GM21528 (cell line): ENCODE measurements around the gene PLEKHM1.

ENCODE experiments used
- ATAC-seq: cut with Tn5 transposase; IDR thresholded peaks from one replicate; pipeline ENCODE4 v1.9.1; 2021; ENCODE audit warnings: mild to moderate bottlenecking, moderate library complexity; ENCODE audit not compliant: unreplicated experiment, low FRiP score

The PLEKHM1 gene

GRCh38 chr17:45405250-45406086, 85.1 kb downstream of the PLEKHM1 start:
- ATAC-seq, result no peak

GRCh38 chr17:45404870-45405249, 85.7 kb downstream of the PLEKHM1 start:
- no peak for ATAC-seq

GRCh38 chr17:45403906-45404490, 86.5 kb downstream of the PLEKHM1 start:
- no peak for ATAC-seq

GRCh38 chr17:45402916-45403315, 87.6 kb downstream of the PLEKHM1 start:
- no peak for ATAC-seq

- no peak for ATAC-seq
Measured at GRCh38 chr17:45398800-45399199, 91.7 kb downstream of the PLEKHM1 start.

DNA sequence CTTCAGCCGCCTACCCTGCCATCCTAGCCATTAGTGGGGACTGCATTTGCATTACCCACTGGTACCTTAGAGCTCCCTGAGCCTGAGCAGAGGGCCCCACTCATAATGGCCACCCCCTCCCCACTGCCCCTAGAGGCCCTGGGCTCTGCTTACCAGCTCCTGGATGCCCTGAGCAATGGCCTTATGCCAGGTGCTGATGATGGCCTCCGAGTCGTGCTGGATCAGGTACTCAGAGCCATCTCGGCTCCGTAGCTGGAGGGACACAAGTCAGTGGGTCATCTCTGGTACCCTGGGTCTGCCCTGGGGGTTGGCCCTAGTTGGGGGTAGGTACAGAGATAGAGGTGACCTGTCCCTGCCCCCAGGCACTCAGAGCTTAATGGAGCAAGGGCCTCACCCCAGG, 92.7 kb downstream of the PLEKHM1 start:
- no peak for ATAC-seq

DNA sequence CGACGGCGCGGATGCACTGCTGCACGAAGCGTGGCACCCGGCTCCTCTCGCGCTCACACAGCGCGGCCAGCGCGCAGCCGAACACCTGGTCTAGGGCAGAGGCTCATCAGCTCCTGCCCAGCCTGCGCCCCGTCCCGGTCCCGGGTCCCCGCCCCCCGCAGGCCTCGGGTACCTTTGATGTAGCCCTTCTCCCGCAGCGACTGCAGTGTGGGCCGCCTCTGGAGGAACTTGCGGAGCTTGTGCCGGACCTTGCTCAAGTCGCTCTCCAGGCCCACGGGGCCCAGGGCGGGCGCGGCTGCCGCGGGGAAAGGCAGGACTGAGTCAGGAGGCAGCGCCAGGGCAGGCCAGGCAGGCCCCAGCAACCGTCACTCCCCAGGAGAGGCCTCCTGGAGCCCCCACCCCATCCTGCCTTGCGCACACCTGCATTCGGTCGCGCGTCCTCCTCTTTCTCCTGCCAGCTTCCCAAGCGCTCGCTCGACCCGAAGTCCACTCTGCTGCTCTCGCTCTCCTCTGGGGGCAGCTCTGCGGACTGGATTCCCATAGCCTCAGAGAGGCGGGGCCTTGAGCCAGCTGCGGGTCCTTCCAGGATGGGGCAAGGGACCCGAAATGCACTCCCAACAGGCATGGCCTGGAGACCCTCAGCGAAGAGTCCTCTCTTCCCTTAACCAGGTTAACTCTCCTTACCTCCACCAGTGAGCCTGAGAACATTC, 93.9 kb downstream of the PLEKHM1 start:
- ATAC-seq, result no peak

DNA sequence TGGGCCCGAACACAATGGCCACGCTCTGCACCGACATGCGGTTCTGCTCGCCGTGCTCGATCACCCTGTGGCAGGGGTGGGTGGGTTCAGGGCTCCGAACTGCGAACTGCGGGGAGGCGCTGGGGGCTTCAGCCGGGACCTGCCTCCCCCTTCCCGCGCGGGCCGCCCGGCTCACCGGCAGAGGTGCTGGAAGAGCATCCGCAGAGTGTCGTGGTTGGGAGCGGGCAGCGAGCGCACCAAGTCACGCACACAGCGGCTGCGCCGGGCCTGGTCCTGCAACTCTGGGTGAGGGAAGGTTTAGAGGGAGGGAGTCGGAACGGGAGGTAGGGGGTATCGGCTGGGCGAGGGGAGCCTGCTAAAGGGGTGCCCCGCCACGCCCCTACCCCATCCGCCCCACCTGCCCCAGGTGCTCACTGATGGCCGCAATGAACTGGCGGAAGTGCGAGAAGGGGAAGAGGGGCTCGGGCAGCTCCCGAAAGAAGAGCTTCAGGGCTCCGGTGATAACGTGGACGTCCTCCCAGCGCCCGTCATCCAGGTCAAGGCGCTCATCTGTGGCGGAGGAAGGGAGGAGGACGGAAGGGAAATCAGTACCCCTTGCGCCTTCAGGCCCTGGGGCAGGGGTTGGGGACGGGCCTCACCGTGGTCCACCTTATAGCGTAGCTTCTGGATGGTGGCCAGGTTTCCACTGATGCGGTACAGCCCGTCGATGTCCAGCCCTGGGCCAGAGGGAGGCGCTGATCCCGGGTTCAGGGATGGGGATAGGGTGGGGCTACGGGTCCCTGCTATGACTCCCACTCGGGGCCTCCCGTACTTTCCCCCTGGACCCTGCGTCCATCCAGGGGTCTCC, 94.7 kb downstream of the PLEKHM1 start:
- ATAC-seq, result no peak

GRCh38 chr17:45394913-45395568, 95.5 kb downstream of the PLEKHM1 start:
- ATAC-seq, result no peak

DNA sequence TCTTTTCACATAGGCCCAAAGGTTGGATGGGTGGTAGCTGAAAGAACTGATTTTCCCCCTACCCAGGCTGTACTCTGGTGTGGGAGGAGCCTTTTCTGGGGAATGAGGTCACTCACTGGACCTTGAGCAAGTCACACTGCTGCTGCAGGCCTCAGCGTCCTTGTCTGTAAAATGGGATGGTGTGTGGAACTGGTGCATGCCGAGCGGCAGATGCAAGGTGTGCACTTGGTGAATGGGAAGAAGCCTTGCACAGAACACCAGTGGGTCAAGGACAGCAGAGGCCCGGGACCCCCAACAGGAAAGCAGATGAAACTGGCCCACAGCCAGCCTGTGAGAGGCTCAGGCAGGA, 96.0 kb downstream of the PLEKHM1 start:
- ATAC-seq, result no peak

GRCh38 chr17:45394091-45394490, 96.4 kb downstream of the PLEKHM1 start:
- no peak for ATAC-seq

- ATAC-seq, result no peak
Measured at GRCh38 chr17:45393411-45393810, 97.1 kb downstream of the PLEKHM1 start.

- no peak for ATAC-seq
Measured at GRCh38 chr17:45391918-45392317, 98.6 kb downstream of the PLEKHM1 start.

GRCh38 chr17:45391291-45391690, 99.2 kb downstream of the PLEKHM1 start:
- ATAC-seq, result no peak

DNA sequence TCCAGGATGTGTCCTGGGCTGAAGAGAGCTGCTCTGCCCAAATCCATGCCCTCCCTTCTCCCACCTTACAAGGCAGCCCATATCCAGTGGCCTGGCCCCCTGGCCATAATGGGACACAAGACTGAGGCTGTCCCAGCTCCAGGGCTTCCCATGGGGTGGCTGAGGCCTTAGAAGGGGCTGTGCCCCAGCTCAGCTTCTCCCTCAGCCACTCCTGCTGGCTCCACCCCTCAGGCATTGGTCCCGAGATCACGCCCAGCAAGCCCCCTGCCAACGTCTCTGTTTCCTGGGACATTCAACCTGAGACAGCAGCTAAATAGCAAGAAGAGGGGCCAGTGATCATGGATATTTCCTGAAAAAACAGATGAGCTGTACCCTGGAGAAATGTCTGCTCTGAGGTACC, 101.2 kb downstream of the PLEKHM1 start:
- no peak for ATAC-seq

GRCh38 chr17:45388604-45389325, 101.8 kb downstream of the PLEKHM1 start:
- no peak for ATAC-seq

DNA sequence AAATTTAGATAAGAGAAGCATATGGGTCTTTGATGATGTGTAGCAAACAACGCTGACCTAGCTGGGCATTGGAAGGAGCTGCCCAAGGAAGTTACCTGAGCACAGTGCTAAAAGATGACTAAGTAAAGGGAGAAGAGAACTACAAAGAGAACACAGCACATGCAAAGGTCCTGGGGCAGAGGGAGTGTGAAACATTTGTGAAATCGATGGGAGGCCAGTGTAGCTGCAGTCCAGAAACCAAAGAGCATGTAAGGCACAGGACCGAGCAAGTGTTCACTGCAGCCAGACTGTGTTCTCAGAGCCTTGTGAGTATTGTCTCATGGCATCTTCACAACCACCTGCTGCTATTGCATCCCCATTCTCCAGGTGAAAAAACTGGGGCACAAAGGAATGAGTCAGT, 102.8 kb downstream of the PLEKHM1 start:
- ATAC-seq, result no peak

- ATAC-seq, result no peak
Measured at GRCh38 chr17:45386178-45386577, 104.3 kb downstream of the PLEKHM1 start.
